HEK293T (cell line): ENCODE measurements around the gene MBNL3.

Source experiments
- CTBP1 ChIP-seq: fragments of 450-650 bp; IDR thresholded peaks from 2 replicates; pipeline ENCODE4 v1.6.1; 2016; ENCODE audit warnings: borderline replicate concordance
- ELF4 ChIP-seq: fragments of 450-650 bp; IDR thresholded peaks from 2 replicates; pipeline ENCODE4 v1.6.1; 2017; ENCODE audit warnings: antibody characterized with exemption
- FOXA1 ChIP-seq: fragments of 450-650 bp; IDR thresholded peaks from 2 replicates; pipeline ENCODE4 v1.6.1; 2016; ENCODE audit warnings: mild to moderate bottlenecking
- FOXK2 ChIP-seq: fragments of 450-650 bp; IDR thresholded peaks from 2 replicates; pipeline ENCODE4 v1.6.1; 2016; ENCODE audit warnings: mild to moderate bottlenecking
- HDGF ChIP-seq: fragments of 450-650 bp; IDR thresholded peaks from 2 replicates; pipeline ENCODE4 v1.6.1; 2017; ENCODE audit warnings: antibody characterized with exemption, borderline replicate concordance
- NFRKB ChIP-seq: fragments of 450-650 bp; IDR thresholded peaks from 2 replicates; pipeline ENCODE4 v1.6.1; 2016; ENCODE audit warnings: mild to moderate bottlenecking, moderate library complexity
- SUZ12 ChIP-seq: fragments of 450-650 bp; IDR thresholded peaks from 2 replicates; pipeline ENCODE4 v1.6.1; 2016; ENCODE audit warnings: mild to moderate bottlenecking
- TARDBP ChIP-seq: fragments of 450-650 bp; IDR thresholded peaks from 2 replicates; pipeline ENCODE4 v1.6.1; 2016

- TF ChIP-seq FOXK2 (no peak), SUZ12 (no peak), CTBP1 (no peak), HDGF (no peak), TARDBP (no peak), FOXA1 (no peak), NFRKB (no peak), ELF4 (no peak)
These were observed 46.1 kb downstream of the MBNL3 start for GRCh38 chrX:132442691-132443090.
